Measurements from ENCODE around the gene RGS3. TPM values are rescaled to one million over a fixed set of nuclear protein-coding genes. Genes with fewer than 3 reads are reported as not detected.
A peak's percentile ranks its signal among the peaks of the same experiment; 100 is the strongest.

RGS3 gene
- total RNA-seq, 1 experiment from 2014 or later: 16.6 TPM

DNA sequence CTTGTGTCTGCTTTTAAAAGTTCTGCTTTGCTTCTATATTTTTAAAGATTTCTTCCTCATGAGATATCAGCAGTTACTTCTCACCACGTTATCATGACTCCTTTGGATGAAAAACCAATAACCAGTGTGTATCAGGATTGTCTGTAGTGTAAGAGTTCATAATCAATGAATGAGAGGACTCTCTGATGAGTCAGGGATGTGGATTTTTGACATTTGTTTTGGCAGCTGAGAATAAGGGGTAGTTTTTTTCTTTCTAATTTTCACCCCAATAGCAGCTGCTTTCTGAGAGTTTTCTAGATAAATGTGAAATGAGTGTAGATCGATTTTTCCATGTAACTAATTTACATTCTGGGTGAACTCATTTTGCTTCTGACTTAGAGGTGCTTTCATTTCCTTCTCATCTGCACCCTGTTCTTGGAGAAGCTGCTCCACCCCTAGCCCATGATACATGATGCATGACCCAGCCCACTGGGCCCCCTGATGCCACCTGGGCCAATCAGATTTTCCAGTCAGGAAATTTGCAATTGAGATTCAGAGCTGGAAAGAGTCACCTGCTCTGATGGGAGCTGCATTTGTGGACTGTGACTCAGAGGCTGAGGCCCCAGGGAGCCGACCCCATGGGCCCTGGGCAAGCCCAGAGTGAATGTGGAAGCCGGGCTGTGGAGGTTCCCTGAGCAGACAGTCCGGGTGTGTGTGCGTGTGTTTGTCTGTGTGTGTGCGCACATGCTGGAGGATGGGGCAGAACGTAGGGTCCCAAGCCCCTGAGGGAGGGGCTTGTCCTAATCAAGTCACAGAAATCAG lies 159.3 kb downstream of the RGS3 start:
- POLR2A ChIA-PET: interaction anchor here (0.6 to 1.5 kb wide), 7 partner anchors 11 to 32 kb away, joined by 3 to 7 read pairs (median 3); no protein-coding TSS in a partner anchor
- Mint-ChIP-seq H3K4me1 (peaks cover 54% of the 10 kb centered on the region), H3K27me3 (ENCODE audit: low read depth) (peaks cover 26% of the 10 kb centered on the region), H3K36me3 (no peaks in the 10 kb centered on the region), H3K4me3 (peak overlapping the region; percentile 20), H3K27ac (peak overlapping the region; percentile 93), H3K9me3 (no peaks in the 10 kb centered on the region)
- CTCF ChIA-PET: interaction anchor here (1.0 to 3.5 kb wide), 7 partner anchors 14 to 213 kb away, joined by 3 to 29 read pairs (median 14); partner anchors contain the start of genes C9orf43 and POLE3
- TF ChIP-seq ATF1 (CRISPR knock-in tag; IDR thresholded peaks at IDR 0.05): no peak
- TF ChIP-seq ZNF423 (CRISPR knock-in tag; IDR thresholded peaks at IDR 0.05): peak; percentile 74
- TF ChIP-seq CTCF (IDR thresholded peaks at IDR 0.05): no peak
- no peak for TF ChIP-seq IRF2 (CRISPR knock-in tag; IDR thresholded peaks at IDR 0.05; ENCODE audit: borderline replicate concordance, low read depth)
- TF ChIP-seq SP1 (CRISPR knock-in tag; conservative IDR thresholded peaks at IDR 0.05): peak; percentile 51
- TF ChIP-seq, protein P1, sequence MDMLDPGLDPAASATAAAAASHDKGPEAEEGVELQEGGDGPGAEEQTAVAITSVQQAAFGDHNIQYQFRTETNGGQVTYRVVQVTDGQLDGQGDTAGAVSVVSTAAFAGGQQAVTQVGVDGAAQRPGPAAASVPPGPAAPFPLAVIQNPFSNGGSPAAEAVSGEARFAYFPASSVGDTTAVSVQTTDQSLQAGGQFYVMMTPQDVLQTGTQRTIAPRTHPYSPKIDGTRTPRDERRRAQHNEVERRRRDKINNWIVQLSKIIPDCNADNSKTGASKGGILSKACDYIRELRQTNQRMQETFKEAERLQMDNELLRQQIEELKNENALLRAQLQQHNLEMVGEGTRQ (CRISPR knock-in tag; IDR thresholded peaks at IDR 0.05): peak; percentile 66
- TF ChIP-seq NFYB (CRISPR knock-in tag; conservative IDR thresholded peaks at IDR 0.05; ENCODE audit: low read depth): 0 out of 2 replicates have a peak, but pooled peaks have one; percentile 20
- TF ChIP-seq, protein P2, sequence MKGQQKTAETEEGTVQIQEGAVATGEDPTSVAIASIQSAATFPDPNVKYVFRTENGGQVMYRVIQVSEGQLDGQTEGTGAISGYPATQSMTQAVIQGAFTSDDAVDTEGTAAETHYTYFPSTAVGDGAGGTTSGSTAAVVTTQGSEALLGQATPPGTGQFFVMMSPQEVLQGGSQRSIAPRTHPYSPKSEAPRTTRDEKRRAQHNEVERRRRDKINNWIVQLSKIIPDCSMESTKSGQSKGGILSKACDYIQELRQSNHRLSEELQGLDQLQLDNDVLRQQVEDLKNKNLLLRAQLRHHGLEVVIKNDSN (CRISPR knock-in tag; IDR thresholded peaks at IDR 0.05): peak; percentile 48; the same call in 1 of the 2 replicates
- DNase-seq (ENCODE audit: low spot score) (peak; percentile 70), ATAC-seq (peak; percentile 89)

GRCh38 chr9:113623851-113624485 lies 160.4 kb downstream of the RGS3 start:
- DNase-seq (ENCODE audit: low spot score): no peak
- H3K9me3 Mint-ChIP-seq: no peaks in the 10 kb centered on the region
- peaks cover 31% of the 10 kb centered on the region for H3K27me3 Mint-ChIP-seq (ENCODE audit: low read depth)
- no peak for ATAC-seq
- ChIA-PET CTCF (interaction anchor here (2.3 to 3.1 kb wide), 3 partner anchors 30 to 34 kb away, joined by 14 to 29 read pairs (median 19); no protein-coding TSS in a partner anchor), POLR2A (no interaction called here)
- H3K4me3 Mint-ChIP-seq: no peak overlapping the region
- H3K4me1 Mint-ChIP-seq: peaks cover 55% of the 10 kb centered on the region
- peak overlapping the region; percentile 93; the same call in 1 of the 2 replicates for H3K27ac Mint-ChIP-seq
- H3K36me3 Mint-ChIP-seq: no peaks in the 10 kb centered on the region
- TF ChIP-seq ZNF263 (CRISPR knock-in tag; IDR thresholded peaks at IDR 0.05; ENCODE audit: low read depth) (no peak), JAZF1 (CRISPR knock-in tag; IDR thresholded peaks at IDR 0.05) (no peak), ARID4B (CRISPR knock-in tag; IDR thresholded peaks at IDR 0.05; ENCODE audit: borderline replicate concordance) (no peak), IRF1 (CRISPR knock-in tag; IDR thresholded peaks at IDR 0.05) (no peak), ZNF281 (CRISPR knock-in tag; IDR thresholded peaks at IDR 0.05) (no peak), NR2C2 (CRISPR knock-in tag; IDR thresholded peaks at IDR 0.05) (no peak), GRHL2 (CRISPR knock-in tag; IDR thresholded peaks at IDR 0.05; ENCODE audit: insufficient replicate concordance, severe bottlenecking) (no peak), ZNF121 (CRISPR knock-in tag; IDR thresholded peaks at IDR 0.05) (no peak), ERG (CRISPR knock-in tag; IDR thresholded peaks at IDR 0.05) (no peak)
- TF ChIP-seq, protein P3, sequence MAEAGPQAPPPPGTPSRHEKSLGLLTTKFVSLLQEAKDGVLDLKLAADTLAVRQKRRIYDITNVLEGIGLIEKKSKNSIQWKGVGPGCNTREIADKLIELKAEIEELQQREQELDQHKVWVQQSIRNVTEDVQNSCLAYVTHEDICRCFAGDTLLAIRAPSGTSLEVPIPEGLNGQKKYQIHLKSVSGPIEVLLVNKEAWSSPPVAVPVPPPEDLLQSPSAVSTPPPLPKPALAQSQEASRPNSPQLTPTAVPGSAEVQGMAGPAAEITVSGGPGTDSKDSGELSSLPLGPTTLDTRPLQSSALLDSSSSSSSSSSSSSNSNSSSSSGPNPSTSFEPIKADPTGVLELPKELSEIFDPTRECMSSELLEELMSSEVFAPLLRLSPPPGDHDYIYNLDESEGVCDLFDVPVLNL (CRISPR knock-in tag; IDR thresholded peaks at IDR 0.05; ENCODE audit: borderline replicate concordance, low read depth): no peak
